ENCODE results near the gene WNT2B. TPM values are rescaled to one million over a fixed set of nuclear protein-coding genes. Genes with fewer than 3 reads are reported as not detected.

WNT2B gene
- total RNA-seq, 1 experiment from 2014 or later = 1.2 TPM

DNA sequence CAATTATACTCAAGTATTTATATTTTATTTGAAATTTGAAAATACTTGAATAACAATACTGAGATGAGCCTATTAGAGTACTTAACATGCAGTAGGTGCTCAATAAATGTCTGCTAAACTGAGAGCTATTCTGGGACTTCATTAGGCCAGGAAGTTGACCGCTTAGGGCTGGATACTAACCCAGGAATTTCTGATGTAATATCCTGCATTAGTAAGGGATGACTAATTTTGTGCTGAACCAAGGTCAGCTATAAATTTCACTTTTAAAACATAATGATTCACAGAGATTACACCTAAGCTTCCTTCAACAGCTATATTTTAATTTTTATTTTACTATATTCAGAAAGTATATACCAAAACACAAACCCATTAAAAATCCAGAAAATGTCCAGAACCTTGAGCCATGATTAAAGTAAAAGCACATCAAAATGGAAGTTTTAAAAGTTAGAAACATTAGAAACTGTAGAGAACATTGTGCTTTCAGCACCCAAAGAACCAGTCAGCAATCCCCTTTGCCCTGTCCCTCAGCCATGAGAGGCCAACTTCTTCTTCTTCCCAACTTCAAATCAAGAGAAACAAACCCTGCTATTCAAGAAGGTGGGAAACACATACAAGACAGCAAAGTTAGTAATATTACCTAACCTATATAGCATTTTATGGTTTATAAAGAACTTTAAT is 35.4 kb downstream of the WNT2B start:
- H3K4me1 Mint-ChIP-seq = no peaks in the 10 kb centered on the region
- no peaks in the 10 kb centered on the region for H3K27me3 Mint-ChIP-seq (ENCODE audit: low read depth)
- H3K36me3 Mint-ChIP-seq = no peaks in the 10 kb centered on the region
- TF ChIP-seq GTF2I (CRISPR knock-in tag; conservative IDR thresholded peaks at IDR 0.05) (no peak), HMGA2 (CRISPR knock-in tag; IDR thresholded peaks at IDR 0.05) (no peak), TCF7 (CRISPR knock-in tag; IDR thresholded peaks at IDR 0.05; ENCODE audit: low read depth) (no peak), GABPB1 (CRISPR knock-in tag; IDR thresholded peaks at IDR 0.05) (peak; percentile 74), EMX1 (CRISPR knock-in tag; IDR thresholded peaks at IDR 0.05) (no peak)
- TF ChIP-seq, protein P1, sequence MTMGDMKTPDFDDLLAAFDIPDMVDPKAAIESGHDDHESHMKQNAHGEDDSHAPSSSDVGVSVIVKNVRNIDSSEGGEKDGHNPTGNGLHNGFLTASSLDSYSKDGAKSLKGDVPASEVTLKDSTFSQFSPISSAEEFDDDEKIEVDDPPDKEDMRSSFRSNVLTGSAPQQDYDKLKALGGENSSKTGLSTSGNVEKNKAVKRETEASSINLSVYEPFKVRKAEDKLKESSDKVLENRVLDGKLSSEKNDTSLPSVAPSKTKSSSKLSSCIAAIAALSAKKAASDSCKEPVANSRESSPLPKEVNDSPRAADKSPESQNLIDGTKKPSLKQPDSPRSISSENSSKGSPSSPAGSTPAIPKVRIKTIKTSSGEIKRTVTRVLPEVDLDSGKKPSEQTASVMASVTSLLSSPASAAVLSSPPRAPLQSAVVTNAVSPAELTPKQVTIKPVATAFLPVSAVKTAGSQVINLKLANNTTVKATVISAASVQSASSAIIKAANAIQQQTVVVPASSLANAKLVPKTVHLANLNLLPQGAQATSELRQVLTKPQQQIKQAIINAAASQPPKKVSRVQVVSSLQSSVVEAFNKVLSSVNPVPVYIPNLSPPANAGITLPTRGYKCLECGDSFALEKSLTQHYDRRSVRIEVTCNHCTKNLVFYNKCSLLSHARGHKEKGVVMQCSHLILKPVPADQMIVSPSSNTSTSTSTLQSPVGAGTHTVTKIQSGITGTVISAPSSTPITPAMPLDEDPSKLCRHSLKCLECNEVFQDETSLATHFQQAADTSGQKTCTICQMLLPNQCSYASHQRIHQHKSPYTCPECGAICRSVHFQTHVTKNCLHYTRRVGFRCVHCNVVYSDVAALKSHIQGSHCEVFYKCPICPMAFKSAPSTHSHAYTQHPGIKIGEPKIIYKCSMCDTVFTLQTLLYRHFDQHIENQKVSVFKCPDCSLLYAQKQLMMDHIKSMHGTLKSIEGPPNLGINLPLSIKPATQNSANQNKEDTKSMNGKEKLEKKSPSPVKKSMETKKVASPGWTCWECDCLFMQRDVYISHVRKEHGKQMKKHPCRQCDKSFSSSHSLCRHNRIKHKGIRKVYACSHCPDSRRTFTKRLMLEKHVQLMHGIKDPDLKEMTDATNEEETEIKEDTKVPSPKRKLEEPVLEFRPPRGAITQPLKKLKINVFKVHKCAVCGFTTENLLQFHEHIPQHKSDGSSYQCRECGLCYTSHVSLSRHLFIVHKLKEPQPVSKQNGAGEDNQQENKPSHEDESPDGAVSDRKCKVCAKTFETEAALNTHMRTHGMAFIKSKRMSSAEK (CRISPR knock-in tag; IDR thresholded peaks at IDR 0.05; ENCODE audit: borderline replicate concordance) = no peak
- POLR2A ChIA-PET = no interaction called here
- H3K4me3 Mint-ChIP-seq = no peak overlapping the region
- no peaks in the 10 kb centered on the region for H3K9me3 Mint-ChIP-seq
- no peak overlapping the region for H3K27ac Mint-ChIP-seq
- ATAC-seq = no peak
- DNase-seq (ENCODE audit: low spot score) = no peak
- CTCF ChIA-PET = interaction anchor here (0.6 to 1.0 kb wide), 2 partner anchors 112 to 514 kb away, joined by 3 read pairs; no protein-coding TSS in a partner anchor

DNA sequence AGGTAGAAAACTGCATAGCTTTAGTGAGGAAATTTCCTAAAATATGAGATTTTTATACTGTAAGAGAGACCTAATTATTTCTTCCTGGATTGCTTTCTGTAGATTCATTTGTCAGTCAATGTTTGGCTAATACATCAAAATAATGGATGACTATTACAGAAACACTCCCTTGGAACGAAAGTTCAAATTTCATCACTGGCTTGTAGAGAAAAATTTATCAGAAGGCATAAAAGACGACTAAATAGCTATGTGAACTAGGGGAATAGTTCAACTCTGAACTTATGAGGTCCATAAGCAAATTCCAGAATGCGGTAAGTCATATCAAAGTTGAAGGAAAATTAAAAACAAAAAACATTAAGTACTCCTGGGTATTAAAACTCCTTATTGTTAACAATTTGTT is 36.0 kb downstream of the WNT2B start:
- Mint-ChIP-seq H3K4me3 (no peak overlapping the region), H3K36me3 (no peaks in the 10 kb centered on the region), H3K9me3 (no peaks in the 10 kb centered on the region), H3K27me3 (ENCODE audit: low read depth) (no peaks in the 10 kb centered on the region), H3K27ac (no peak overlapping the region), H3K4me1 (no peaks in the 10 kb centered on the region)
- ATAC-seq (no peak), DNase-seq (ENCODE audit: low spot score) (no peak)
- TF ChIP-seq NFYB (CRISPR knock-in tag; conservative IDR thresholded peaks at IDR 0.05; ENCODE audit: low read depth) (no peak), NR1H2 (CRISPR knock-in tag; IDR thresholded peaks at IDR 0.05) (no peak), SOX15 (CRISPR knock-in tag; IDR thresholded peaks at IDR 0.05) (no peak), SP1 (CRISPR knock-in tag; conservative IDR thresholded peaks at IDR 0.05) (no peak), ZNF232 (CRISPR knock-in tag; IDR thresholded peaks at IDR 0.05) (no peak), NR3C1 (CRISPR knock-in tag; conservative IDR thresholded peaks at IDR 0.05; ENCODE audit: low read depth) (no peak), HMGA2 (CRISPR knock-in tag; IDR thresholded peaks at IDR 0.05) (no peak), ESRRA (CRISPR knock-in tag; IDR thresholded peaks at IDR 0.05; ENCODE audit: borderline replicate concordance) (no peak), FOXK1 (CRISPR knock-in tag; IDR thresholded peaks at IDR 0.05) (no peak), GRHL2 (CRISPR knock-in tag; IDR thresholded peaks at IDR 0.05; ENCODE audit: insufficient replicate concordance, severe bottlenecking) (no peak), CBFB (CRISPR knock-in tag; IDR thresholded peaks at IDR 0.05; ENCODE audit: low read depth) (no peak)
- TF ChIP-seq, protein P2, sequence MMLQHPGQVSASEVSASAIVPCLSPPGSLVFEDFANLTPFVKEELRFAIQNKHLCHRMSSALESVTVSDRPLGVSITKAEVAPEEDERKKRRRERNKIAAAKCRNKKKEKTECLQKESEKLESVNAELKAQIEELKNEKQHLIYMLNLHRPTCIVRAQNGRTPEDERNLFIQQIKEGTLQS (CRISPR knock-in tag; conservative IDR thresholded peaks at IDR 0.05) = no peak
- TF ChIP-seq, protein P3, sequence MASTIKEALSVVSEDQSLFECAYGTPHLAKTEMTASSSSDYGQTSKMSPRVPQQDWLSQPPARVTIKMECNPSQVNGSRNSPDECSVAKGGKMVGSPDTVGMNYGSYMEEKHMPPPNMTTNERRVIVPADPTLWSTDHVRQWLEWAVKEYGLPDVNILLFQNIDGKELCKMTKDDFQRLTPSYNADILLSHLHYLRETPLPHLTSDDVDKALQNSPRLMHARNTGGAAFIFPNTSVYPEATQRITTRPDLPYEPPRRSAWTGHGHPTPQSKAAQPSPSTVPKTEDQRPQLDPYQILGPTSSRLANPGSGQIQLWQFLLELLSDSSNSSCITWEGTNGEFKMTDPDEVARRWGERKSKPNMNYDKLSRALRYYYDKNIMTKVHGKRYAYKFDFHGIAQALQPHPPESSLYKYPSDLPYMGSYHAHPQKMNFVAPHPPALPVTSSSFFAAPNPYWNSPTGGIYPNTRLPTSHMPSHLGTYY (CRISPR knock-in tag; IDR thresholded peaks at IDR 0.05) = no peak
- TF ChIP-seq, protein P4, sequence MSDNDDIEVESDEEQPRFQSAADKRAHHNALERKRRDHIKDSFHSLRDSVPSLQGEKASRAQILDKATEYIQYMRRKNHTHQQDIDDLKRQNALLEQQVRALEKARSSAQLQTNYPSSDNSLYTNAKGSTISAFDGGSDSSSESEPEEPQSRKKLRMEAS (CRISPR knock-in tag; IDR thresholded peaks at IDR 0.05) = no peak
- TF ChIP-seq, protein P5, sequence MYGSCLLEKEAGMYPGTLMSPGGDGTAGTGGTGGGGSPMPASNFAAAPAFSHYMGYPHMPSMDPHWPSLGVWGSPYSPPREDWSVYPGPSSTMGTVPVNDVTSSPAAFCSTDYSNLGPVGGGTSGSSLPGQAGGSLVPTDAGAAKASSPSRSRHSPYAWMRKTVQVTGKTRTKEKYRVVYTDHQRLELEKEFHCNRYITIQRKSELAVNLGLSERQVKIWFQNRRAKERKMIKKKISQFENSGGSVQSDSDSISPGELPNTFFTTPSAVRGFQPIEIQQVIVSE (CRISPR knock-in tag; IDR thresholded peaks at IDR 0.05; ENCODE audit: borderline replicate concordance) = no peak
- TF ChIP-seq, protein P6, sequence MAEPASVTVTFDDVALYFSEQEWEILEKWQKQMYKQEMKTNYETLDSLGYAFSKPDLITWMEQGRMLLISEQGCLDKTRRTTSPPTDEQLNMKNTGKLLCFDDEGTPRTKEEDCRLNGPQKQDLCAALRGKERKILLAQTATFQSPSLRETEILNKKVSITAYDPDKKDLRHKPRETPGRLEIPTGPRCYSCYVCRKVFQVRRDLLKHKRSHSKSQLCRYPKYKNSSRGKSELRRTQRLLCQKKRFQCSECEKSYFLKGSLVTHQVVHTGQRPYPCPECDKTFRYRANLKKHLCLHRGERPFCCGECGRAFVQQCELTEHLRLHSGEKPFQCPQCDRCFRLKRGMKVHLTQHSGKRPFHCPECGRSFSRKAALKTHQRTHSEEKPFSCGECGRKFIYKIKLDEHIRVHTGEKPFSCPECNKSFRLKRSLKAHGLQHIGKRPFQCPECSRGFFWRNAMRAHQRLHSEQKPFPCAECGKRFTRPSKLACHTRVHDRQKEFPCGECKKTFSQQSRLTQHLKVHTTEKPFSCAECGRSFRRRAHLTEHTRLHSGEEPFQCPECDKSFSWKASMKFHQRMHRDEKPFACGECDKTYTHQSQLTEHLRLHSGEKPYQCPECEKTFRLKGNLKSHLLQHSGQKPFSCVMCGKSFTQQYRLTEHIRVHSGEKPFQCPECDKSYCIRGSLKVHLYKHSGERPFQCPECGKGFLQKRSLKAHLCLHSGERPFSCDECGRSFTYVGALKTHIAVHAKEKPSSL (CRISPR knock-in tag; conservative IDR thresholded peaks at IDR 0.05) = no peak
- TF ChIP-seq, protein P7, sequence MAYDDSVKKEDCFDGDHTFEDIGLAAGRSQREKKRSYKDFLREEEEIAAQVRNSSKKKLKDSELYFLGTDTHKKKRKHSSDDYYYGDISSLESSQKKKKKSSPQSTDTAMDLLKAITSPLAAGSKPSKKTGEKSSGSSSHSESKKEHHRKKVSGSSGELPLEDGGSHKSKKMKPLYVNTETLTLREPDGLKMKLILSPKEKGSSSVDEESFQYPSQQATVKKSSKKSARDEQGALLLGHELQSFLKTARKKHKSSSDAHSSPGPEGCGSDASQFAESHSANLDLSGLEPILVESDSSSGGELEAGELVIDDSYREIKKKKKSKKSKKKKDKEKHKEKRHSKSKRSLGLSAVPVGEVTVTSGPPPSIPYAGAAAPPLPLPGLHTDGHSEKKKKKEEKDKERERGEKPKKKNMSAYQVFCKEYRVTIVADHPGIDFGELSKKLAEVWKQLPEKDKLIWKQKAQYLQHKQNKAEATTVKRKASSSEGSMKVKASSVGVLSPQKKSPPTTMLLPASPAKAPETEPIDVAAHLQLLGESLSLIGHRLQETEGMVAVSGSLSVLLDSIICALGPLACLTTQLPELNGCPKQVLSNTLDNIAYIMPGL (CRISPR knock-in tag; IDR thresholded peaks at IDR 0.05) = no peak
- TF ChIP-seq, protein P8, sequence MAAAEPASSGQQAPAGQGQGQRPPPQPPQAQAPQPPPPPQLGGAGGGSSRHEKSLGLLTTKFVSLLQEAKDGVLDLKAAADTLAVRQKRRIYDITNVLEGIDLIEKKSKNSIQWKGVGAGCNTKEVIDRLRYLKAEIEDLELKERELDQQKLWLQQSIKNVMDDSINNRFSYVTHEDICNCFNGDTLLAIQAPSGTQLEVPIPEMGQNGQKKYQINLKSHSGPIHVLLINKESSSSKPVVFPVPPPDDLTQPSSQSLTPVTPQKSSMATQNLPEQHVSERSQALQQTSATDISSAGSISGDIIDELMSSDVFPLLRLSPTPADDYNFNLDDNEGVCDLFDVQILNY (CRISPR knock-in tag; IDR thresholded peaks at IDR 0.05) = no peak
- ChIA-PET POLR2A (no interaction called here), CTCF (no interaction called here)

Data from WTC11 (cell line).